Neural cell (in vitro differentiated cells): ENCODE data around the gene STEAP2. TPM values are rescaled to one million over a fixed set of nuclear protein-coding genes. Genes with fewer than 3 reads are reported as not detected.

Experiments used
- H2AFZ ChIP-seq: fragments of 200-600, 300-800 bp; sonication (generic), shearing (Covaris generic); 2 replicates; pipeline ENCODE4 v1.6.0; 2014; ENCODE audit warnings: low read depth, mild to moderate bottlenecking, antibody characterized with exemption, low read length, moderate library complexity
- H3F3A ChIP-seq: fragments of 200-600 bp; shearing (Covaris generic); 2 replicates; pipeline ENCODE4 v1.6.1; 2016; ENCODE audit warnings: mild to moderate bottlenecking, moderate library complexity, mixed read lengths, antibody characterized with exemption, low read length; ENCODE audit not compliant: insufficient read depth, poor library complexity, severe bottlenecking
- H3K27ac ChIP-seq: fragments of 200-600, 300-800 bp; sonication (generic), shearing (Covaris generic); 2 replicates; pipeline ENCODE4 v1.5.1; 2014; ENCODE audit warnings: mild to moderate bottlenecking, low read length, moderate library complexity
- H3K27me3 ChIP-seq: fragments of 300-800, 200-600 bp; sonication (generic), shearing (Covaris generic); 2 replicates; pipeline ENCODE4 v1.6.0; 2014; ENCODE audit warnings: mild to moderate bottlenecking, low read depth, low read length, moderate library complexity; ENCODE audit not compliant: insufficient read depth
- H3K36me3 ChIP-seq: fragments of 300-800, 200-600 bp; sonication (generic), shearing (Covaris generic); 2 replicates; pipeline ENCODE4 v1.5.1; 2014; ENCODE audit warnings: mild to moderate bottlenecking, antibody characterized with exemption, low read length, moderate library complexity; ENCODE audit not compliant: insufficient read depth
- H3K4me2 ChIP-seq: fragments of 300-800, 200-600 bp; sonication (generic), shearing (Covaris generic); 2 replicates; pipeline ENCODE4 v1.6.0; 2014; ENCODE audit warnings: mild to moderate bottlenecking, low read length
- H3K4me3 ChIP-seq: fragments of 300-800, 200-600 bp; sonication (generic), shearing (Covaris generic); 2 replicates; pipeline ENCODE4 v1.5.1; 2014; ENCODE audit warnings: mild to moderate bottlenecking, low read length, moderate library complexity
- H3K79me2 ChIP-seq: fragments of 200-600 bp; shearing (Covaris generic); replicated peaks from 2 replicates; pipeline ENCODE4 v1.6.0; 2014; ENCODE audit warnings: mild to moderate bottlenecking, low read length, moderate library complexity; ENCODE audit not compliant: insufficient read depth
- H3K9ac ChIP-seq: fragments of 300-800, 200-600 bp; sonication (generic), shearing (Covaris generic); 2 replicates; pipeline ENCODE4 v1.6.1; 2016; ENCODE audit warnings: mild to moderate bottlenecking, low read length, mixed read lengths
- H3K9me2 ChIP-seq: fragments of 200-600 bp; shearing (Covaris generic); 2 replicates; pipeline ENCODE4 v1.6.1; 2016; ENCODE audit warnings: mild to moderate bottlenecking, low read length, mixed read lengths; ENCODE audit not compliant: insufficient read depth
- H3K9me3 ChIP-seq: fragments of 200-600, 300-800 bp; sonication (generic), shearing (Covaris generic); 2 replicates; pipeline ENCODE4 v1.6.1; 2016; ENCODE audit warnings: mild to moderate bottlenecking, mixed run types, low read length, moderate library complexity, mixed read lengths
- H4K20me1 ChIP-seq: fragments of 200-600 bp; shearing (Covaris generic); 2 replicates; pipeline ENCODE4 v1.6.1; 2016; ENCODE audit warnings: mild to moderate bottlenecking, mixed run types; ENCODE audit not compliant: insufficient read depth
- CTCF ChIP-seq: fragments of 450-650 bp; IDR thresholded peaks from 2 replicates; pipeline ENCODE4 v1.5.1; 2014; ENCODE audit warnings: antibody characterized with exemption, mild to moderate bottlenecking, moderate library complexity; ENCODE audit not compliant: poor library complexity, severe bottlenecking
- EP300 ChIP-seq: fragments of 450-650 bp; conservative IDR thresholded peaks from 2 replicates; pipeline ENCODE4 v1.6.1; 2014; ENCODE audit warnings: antibody characterized with exemption, mild to moderate bottlenecking, moderate library complexity; ENCODE audit not compliant: poor library complexity, severe bottlenecking
- EZH2 ChIP-seq: fragments of 200-600, 300-800 bp; shearing (Covaris generic), sonication (generic); IDR thresholded peaks from 2 replicates; pipeline ENCODE4 v1.6.1; 2014; ENCODE audit warnings: antibody characterized with exemption, low read length, borderline replicate concordance, mild to moderate bottlenecking; ENCODE audit not compliant: insufficient read depth, poor library complexity, severe bottlenecking
- MXI1 ChIP-seq: fragments of 450-650 bp; conservative IDR thresholded peaks from 2 replicates; pipeline ENCODE4 v1.6.1; 2014; ENCODE audit warnings: antibody characterized with exemption, mild to moderate bottlenecking; ENCODE audit not compliant: poor library complexity, severe bottlenecking
- POLR2AphosphoS5 ChIP-seq: IDR thresholded peaks from 2 replicates; pipeline ENCODE4 v1.6.1; 2012
- RAD21 ChIP-seq: fragments of 450-650 bp; conservative IDR thresholded peaks from 2 replicates; pipeline ENCODE4 v1.6.1; 2014; ENCODE audit warnings: antibody characterized with exemption, mild to moderate bottlenecking, moderate library complexity
- REST ChIP-seq: IDR thresholded peaks from 2 replicates; pipeline ENCODE4 v1.6.1; 2012; ENCODE audit warnings: borderline replicate concordance
- SMC3 ChIP-seq: fragments of 450-650 bp; conservative IDR thresholded peaks from 2 replicates; pipeline ENCODE4 v1.6.1; 2014; ENCODE audit warnings: antibody characterized with exemption, mild to moderate bottlenecking, moderate library complexity; ENCODE audit not compliant: poor library complexity
- TAF1 ChIP-seq: IDR thresholded peaks from 2 replicates; pipeline ENCODE4 v1.6.1; 2012; ENCODE audit warnings: low read depth
- polyA plus RNA-seq: library from polyadenylated mRNA; depleted of rRNA; stranded (reverse); fragments of >200 nt; gene quantifications from 2 replicates; pipeline ENCODE4 v1.2.3, GENCODE V29; 2014

The STEAP2 gene
- polyA plus RNA-seq, 1 donor from 2014 or later = 5.9 TPM

GRCh38 chr7:90266808-90267207 lies 55.3 kb downstream of the STEAP2 start:
- no peak overlapping the region for H3K27ac ChIP-seq
- H3K4me2 ChIP-seq = no peak overlapping the region
- no peaks in the 10 kb centered on the region for H3K79me2 ChIP-seq
- H3K9ac ChIP-seq = no peak overlapping the region
- H3K4me3 ChIP-seq = no peak overlapping the region
- H3F3A ChIP-seq = no peaks in the 10 kb centered on the region
- no peaks in the 10 kb centered on the region for H3K27me3 ChIP-seq
- no peak for TF ChIP-seq CTCF
- H3K36me3 ChIP-seq = no peaks in the 10 kb centered on the region
- no peak overlapping the region for H2AFZ ChIP-seq
- no peaks in the 10 kb centered on the region for H3K9me3 ChIP-seq
- no peaks in the 10 kb centered on the region for H3K9me2 ChIP-seq
- H4K20me1 ChIP-seq = no peaks in the 10 kb centered on the region

DNA sequence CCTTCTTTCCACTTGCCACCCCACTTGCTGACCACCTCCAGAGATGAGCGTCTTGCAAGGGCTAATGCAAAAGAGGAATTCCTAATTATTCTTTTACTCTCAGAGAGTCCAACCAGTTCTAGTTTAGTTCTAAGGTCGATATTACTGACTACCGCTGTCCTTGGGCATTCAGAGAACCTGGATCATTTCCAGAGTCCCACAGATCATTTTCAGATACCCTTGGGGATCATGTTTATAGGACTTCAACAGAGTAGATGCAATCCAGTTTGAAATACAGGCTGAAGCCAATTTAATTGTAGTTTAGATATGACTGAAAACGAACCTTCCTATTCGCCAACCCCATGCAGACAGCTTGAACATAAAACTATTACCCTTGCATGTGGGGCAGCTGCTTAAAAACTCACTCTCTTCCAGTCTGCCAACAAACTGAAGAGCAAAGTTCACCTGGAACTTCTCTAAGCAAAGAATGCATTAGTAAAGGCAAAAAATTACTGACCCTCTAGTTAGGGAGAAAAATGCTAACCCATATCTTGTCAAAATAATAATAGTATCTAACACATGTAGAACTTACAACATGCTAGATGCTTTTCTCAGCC lies 55.8 kb downstream of the STEAP2 start:
- no peaks in the 10 kb centered on the region for H3K9me3 ChIP-seq
- no peak overlapping the region for H3K9ac ChIP-seq
- no peak overlapping the region for H2AFZ ChIP-seq
- H3K9me2 ChIP-seq = no peaks in the 10 kb centered on the region
- no peaks in the 10 kb centered on the region for H4K20me1 ChIP-seq
- H3K27ac ChIP-seq = no peak overlapping the region
- H3F3A ChIP-seq = no peaks in the 10 kb centered on the region
- no peaks in the 10 kb centered on the region for H3K36me3 ChIP-seq
- H3K27me3 ChIP-seq = no peaks in the 10 kb centered on the region
- H3K4me2 ChIP-seq = no peak overlapping the region
- no peak overlapping the region for H3K4me3 ChIP-seq
- no peak for TF ChIP-seq REST
- TF ChIP-seq EP300 = no peak
- TF ChIP-seq TAF1 = no peak
- no peak for TF ChIP-seq CTCF
- TF ChIP-seq RAD21 = no peak
- TF ChIP-seq SMC3 = no peak
- no peak for TF ChIP-seq EZH2
- no peak for TF ChIP-seq POLR2AphosphoS5
- TF ChIP-seq MXI1 = no peak
- no peaks in the 10 kb centered on the region for H3K79me2 ChIP-seq
